Left ventricle myocardium inferior (tissue), 1 donor: ENCODE results near the gene NACAD. TPM values are rescaled to one million over a fixed set of nuclear protein-coding genes. Genes with fewer than 3 reads are reported as not detected.

Experiments
- DNase-seq: peaks from one replicate; pipeline ENCODE4 v3.0.0-alpha.2; 2020
- H3K27ac ChIP-seq: fragments of 200-600 bp; replicated peaks from 2 replicates; pipeline ENCODE4 v1.8.0; 2021
- H3K27me3 ChIP-seq: fragments of 200-600 bp; 2 replicates; pipeline ENCODE4 v1.8.0; 2021; ENCODE audit warnings: low read depth
- H3K36me3 ChIP-seq: fragments of 200-600 bp; 2 replicates; pipeline ENCODE4 v1.8.0; 2021
- H3K4me1 ChIP-seq: fragments of 200-600 bp; 2 replicates; pipeline ENCODE4 v1.8.0; 2021
- H3K4me3 ChIP-seq: fragments of 200-600 bp; 2 replicates; pipeline ENCODE4 v1.8.0; 2021; ENCODE audit warnings: mild to moderate bottlenecking, moderate library complexity
- H3K9me3 ChIP-seq: fragments of 200-600 bp; replicated peaks from 2 replicates; pipeline ENCODE4 v1.8.0; 2021
- intact Hi-C: fragments of 100-400 bp; cut with micrococcal nuclease; formaldehyde crosslinking; loops from one replicate; pipeline ENCODE4 v1.11.0; 2022
- total RNA-seq: library from RNA; stranded (reverse); fragmentation: NEBNext Ultra II Directional; extraction: Animal tissue kit (Norgen Biotek cat#: 25700); gene quantifications from one replicate; pipeline ENCODE4 v1.2.1, GENCODE V29; 2021
- TF ChIP-seq, protein P1 (sequence below): fragments of 200-600 bp; IDR thresholded peaks from 2 replicates; pipeline ENCODE4 v1.8.0; 2021; ENCODE audit warnings: antibody characterized with exemption, mild to moderate bottlenecking, borderline replicate concordance
- donor health status: DM: no; HTN: yes; CAD: no; lungs with severe emphysema.

NACAD gene
- total RNA-seq, 1 donor from 2014 or later, result 3.8 TPM

DNA sequence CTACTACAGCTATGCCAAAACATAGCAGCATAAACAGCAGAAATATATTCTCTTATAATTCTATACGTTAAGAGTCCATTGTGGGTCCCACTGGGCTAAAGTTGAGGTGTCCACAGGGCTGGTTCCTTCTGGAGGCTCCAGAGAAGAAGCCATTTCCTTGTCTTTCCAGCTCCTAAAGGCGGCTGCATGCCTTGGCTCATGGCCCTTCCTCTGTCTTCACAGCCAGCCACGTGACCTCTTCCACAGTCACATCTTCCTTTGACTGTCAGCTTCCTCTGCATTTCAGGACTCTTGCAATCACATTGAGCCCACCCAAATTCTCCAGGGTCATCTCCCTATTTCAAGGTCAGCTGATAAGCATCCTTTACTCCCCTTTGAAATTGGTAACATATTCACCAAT lies 17.2 kb downstream of the NACAD start:
- H3K4me1 ChIP-seq, result peaks cover 15% of the 10 kb centered on the region
- no peaks in the 10 kb centered on the region for H3K9me3 ChIP-seq
- no peak overlapping the region for H3K27ac ChIP-seq
- no peak for DNase-seq
- TF ChIP-seq, protein P1, sequence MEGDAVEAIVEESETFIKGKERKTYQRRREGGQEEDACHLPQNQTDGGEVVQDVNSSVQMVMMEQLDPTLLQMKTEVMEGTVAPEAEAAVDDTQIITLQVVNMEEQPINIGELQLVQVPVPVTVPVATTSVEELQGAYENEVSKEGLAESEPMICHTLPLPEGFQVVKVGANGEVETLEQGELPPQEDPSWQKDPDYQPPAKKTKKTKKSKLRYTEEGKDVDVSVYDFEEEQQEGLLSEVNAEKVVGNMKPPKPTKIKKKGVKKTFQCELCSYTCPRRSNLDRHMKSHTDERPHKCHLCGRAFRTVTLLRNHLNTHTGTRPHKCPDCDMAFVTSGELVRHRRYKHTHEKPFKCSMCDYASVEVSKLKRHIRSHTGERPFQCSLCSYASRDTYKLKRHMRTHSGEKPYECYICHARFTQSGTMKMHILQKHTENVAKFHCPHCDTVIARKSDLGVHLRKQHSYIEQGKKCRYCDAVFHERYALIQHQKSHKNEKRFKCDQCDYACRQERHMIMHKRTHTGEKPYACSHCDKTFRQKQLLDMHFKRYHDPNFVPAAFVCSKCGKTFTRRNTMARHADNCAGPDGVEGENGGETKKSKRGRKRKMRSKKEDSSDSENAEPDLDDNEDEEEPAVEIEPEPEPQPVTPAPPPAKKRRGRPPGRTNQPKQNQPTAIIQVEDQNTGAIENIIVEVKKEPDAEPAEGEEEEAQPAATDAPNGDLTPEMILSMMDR, result no peak
- H3K36me3 ChIP-seq, result peaks cover 95% of the 10 kb centered on the region
- H3K27me3 ChIP-seq, result no peaks in the 10 kb centered on the region
- H3K4me3 ChIP-seq, result no peak overlapping the region
- intact Hi-C loops, result no loop called here

DNA sequence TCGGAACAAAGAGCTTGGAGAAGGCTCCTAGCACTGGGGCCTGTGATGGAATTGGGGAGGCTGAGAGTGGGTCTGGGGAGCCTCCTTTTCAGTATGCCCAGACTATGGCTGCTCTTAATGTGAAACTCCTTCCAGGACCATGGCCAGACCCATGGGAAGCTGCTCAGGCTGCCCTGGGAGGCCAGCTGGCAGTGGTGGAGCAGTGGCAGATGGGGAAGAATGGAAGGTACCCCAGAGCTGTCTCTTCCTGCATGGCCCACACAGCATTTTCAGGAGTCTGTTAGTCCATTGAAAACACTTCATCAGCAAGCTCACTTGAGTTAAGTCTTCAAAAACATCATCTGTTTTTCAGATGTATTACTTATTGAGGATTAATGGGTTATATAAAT lies 18.5 kb downstream of the NACAD start:
- TF ChIP-seq, protein P1, result no peak
- peaks cover 95% of the 10 kb centered on the region for H3K36me3 ChIP-seq
- no peaks in the 10 kb centered on the region for H3K27me3 ChIP-seq
- peaks cover 21% of the 10 kb centered on the region for H3K4me1 ChIP-seq
- DNase-seq, result no peak
- intact Hi-C loops, result no loop called here
- H3K4me3 ChIP-seq, result no peak overlapping the region
- no peaks in the 10 kb centered on the region for H3K9me3 ChIP-seq
- no peak overlapping the region for H3K27ac ChIP-seq

DNA sequence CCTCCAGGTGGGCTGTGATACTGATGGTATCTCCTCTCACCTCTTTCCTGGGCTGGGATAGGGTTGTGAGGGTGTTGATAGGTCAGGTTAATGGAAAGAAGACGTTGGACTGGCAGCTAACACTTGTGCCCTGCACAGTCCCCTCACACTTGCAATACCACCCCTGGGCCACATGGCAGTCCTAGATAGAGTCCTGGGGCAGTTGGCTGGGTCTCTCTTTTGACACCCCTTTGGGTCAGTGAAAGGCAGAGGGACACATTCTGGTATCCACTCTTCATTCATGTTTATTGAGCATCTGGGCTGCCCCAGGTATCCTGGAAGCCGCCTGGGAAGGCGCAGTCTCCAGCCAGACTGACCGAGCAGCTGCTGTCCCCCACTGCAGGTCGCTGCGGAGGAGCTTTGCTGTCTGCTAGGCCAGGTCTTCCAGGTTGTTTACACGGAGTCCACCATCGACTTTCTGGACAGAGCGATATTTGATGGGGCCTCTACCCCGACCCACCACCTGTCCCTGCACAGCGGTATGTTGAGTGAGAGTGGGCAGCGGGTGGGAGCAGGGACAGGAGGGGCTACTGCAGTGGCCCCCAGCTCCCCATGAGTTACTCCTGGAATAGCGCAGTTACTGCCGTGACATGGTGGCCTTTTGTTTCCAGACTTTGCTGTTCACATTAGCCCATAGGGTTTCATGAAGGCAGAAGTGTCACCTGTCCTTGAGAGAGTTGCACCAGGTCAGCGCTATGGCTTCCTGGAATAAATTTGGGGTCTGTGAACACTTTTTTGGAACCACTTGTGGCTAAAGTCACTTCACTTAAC lies 19.1 kb downstream of the NACAD start:
- H3K4me3 ChIP-seq, result no peak overlapping the region
- H3K36me3 ChIP-seq, result peaks cover 93% of the 10 kb centered on the region
- H3K27me3 ChIP-seq, result no peaks in the 10 kb centered on the region
- peaks cover 27% of the 10 kb centered on the region for H3K4me1 ChIP-seq
- H3K27ac ChIP-seq, result no peak overlapping the region
- DNase-seq, result no peak
- no peaks in the 10 kb centered on the region for H3K9me3 ChIP-seq
- TF ChIP-seq, protein P1, result no peak
- intact Hi-C loops, result no loop called here

- TF ChIP-seq, protein P1, result no peak
- Histone ChIP-seq H3K4me1 (peaks cover 18% of the 10 kb centered on the region), H3K27me3 (no peaks in the 10 kb centered on the region), H3K4me3 (no peak overlapping the region), H3K9me3 (no peaks in the 10 kb centered on the region), H3K36me3 (peaks cover 91% of the 10 kb centered on the region), H3K27ac (no peak overlapping the region)
- intact Hi-C loops, result no loop called here
- no peak for DNase-seq
Measured at GRCh38 chr7:45068236-45069023, 20.3 kb downstream of the NACAD start.

- Histone ChIP-seq H3K4me3 (no peak overlapping the region), H3K4me1 (peaks cover 13% of the 10 kb centered on the region), H3K27ac (no peak overlapping the region), H3K36me3 (peaks cover 83% of the 10 kb centered on the region), H3K9me3 (no peaks in the 10 kb centered on the region), H3K27me3 (no peaks in the 10 kb centered on the region)
- no peak for DNase-seq
- intact Hi-C loops, result no loop called here
- TF ChIP-seq, protein P1, result no peak
Measured at GRCh38 chr7:45067582-45067981, 21.2 kb downstream of the NACAD start.
